HCT116 (cell line): ENCODE results near the gene MIDN. TPM values are rescaled to one million over a fixed set of nuclear protein-coding genes. Genes with fewer than 3 reads are reported as not detected.

Experiments
- ATAC-seq: fragments of 200-7000 bp; cut with Tn5 transposase; 2 replicates; pipeline ENCODE4 v1.9.1; 2020; ENCODE audit warnings: mild to moderate bottlenecking, moderate library complexity
- BruUV-seq: library from RNA; stranded (reverse); fragments of 400-500 nt; replicated peaks from 2 replicates; lab custom pipeline; 2021; lab: Mats Ljungman, UMichigan
- CTCF ChIA-PET: fragments of 300-600 bp; sonication (Branson Sonifier 250); formaldehyde crosslinking; loops from one replicate; lab custom pipeline; 2021; ENCODE audit warnings: antibody characterized with exemption; lab: Charles Lee
- POLR2A ChIA-PET: fragments of 300-600, 350-600 bp; sonication (Branson Sonifier 250); formaldehyde crosslinking; loops from one replicate; lab custom pipeline; 2021; ENCODE audit warnings: antibody characterized with exemption; lab: Charles Lee
- RAD21 ChIA-PET, 2 experiments: fragments of 300-600 bp; sonication (Branson Sonifier 250); formaldehyde crosslinking; loops; one replicate each; lab custom pipeline; 2023; ENCODE audit warnings: low total read pairs in 2 of 2; ENCODE audit not compliant: uncharacterized antibody in 2 of 2, unreplicated experiment in 2 of 2, low non-redundant PET in 1 of 2; lab: Charles Lee
- DNase-seq: peaks from one replicate; pipeline ENCODE4 v3.0.0-alpha.2; 2010; ENCODE audit warnings: low read depth, low spot score
- H2AFZ ChIP-seq: fragments of 200-600 bp; shearing (Covaris generic), sonication (generic); 2 replicates; pipeline ENCODE4 v1.6.1; 2017; ENCODE audit warnings: low read depth, mixed run types, mixed read lengths, antibody characterized with exemption, low read length; ENCODE audit not compliant: poor library complexity, severe bottlenecking
- H3K27ac ChIP-seq: 2 replicates; pipeline ENCODE4 v1.5.1; 2012; ENCODE audit warnings: low read depth, low read length
- H3K27me3 ChIP-seq: fragments of 200-600 bp; sonication (generic); 2 replicates; pipeline ENCODE4 v1.6.1; 2016; ENCODE audit warnings: mixed run types, low read length, mixed read lengths; ENCODE audit not compliant: insufficient read depth
- H3K36me3 ChIP-seq, 2 experiments: fragments of 200-500 bp in 1 of 2; fragments of 200-600 bp in 1 of 2; sonication (Bioruptor generic) in 1 of 2; sonication (generic) in 1 of 2; 2 replicates each; pipeline versions ENCODE4 v1.5.1 to v1.6.1; 2014 to 2016; ENCODE audit warnings: low read length in 2 of 2, inconsistent platforms in 1 of 2, mixed read lengths in 1 of 2, mixed run types in 1 of 2; ENCODE audit not compliant: insufficient read depth in 2 of 2, control insufficient read depth in 1 of 2
- H3K4me1 ChIP-seq, 2 experiments: fragments of 200-600 bp in 1 of 2; sonication (generic) in 1 of 2; 2 replicates each; pipeline versions ENCODE4 v1.5.1 to v1.6.1; 2012 to 2017; ENCODE audit warnings: low read length in 2 of 2, inconsistent platforms in 1 of 2, mild to moderate bottlenecking in 1 of 2, mixed read lengths in 1 of 2, mixed run types in 1 of 2, moderate library complexity in 1 of 2; ENCODE audit not compliant: insufficient read depth in 2 of 2, control insufficient read depth in 1 of 2
- H3K4me2 ChIP-seq: fragments of 200-600 bp; sonication (generic); 2 replicates; pipeline ENCODE4 v1.6.1; 2017; ENCODE audit warnings: mixed run types, low read length, mixed read lengths
- H3K4me3 ChIP-seq, 2 experiments: fragments of 200-600 bp in 1 of 2; sonication (generic) in 1 of 2; replicated peaks in 1 of 2; 2 replicates each; pipeline ENCODE4 v1.5.1; 2011 to 2016; ENCODE audit warnings: low read length in 2 of 2, control low read depth in 1 of 2, low read depth in 1 of 2, mild to moderate bottlenecking in 1 of 2, mixed read lengths in 1 of 2, mixed run types in 1 of 2
- H3K79me2 ChIP-seq: fragments of 200-600 bp; sonication (generic); 2 replicates; pipeline ENCODE4 v1.6.1; 2017; ENCODE audit warnings: mild to moderate bottlenecking, mixed run types, low read length, moderate library complexity, mixed read lengths; ENCODE audit not compliant: insufficient read depth
- H3K9ac ChIP-seq: fragments of 200-600 bp; sonication (generic); 2 replicates; pipeline ENCODE4 v1.6.1; 2016; ENCODE audit warnings: low read length, mixed read lengths
- H3K9me2 ChIP-seq: fragments of 200-600 bp; sonication (generic), shearing (Covaris generic); 2 replicates; pipeline ENCODE4 v1.6.1; 2017; ENCODE audit warnings: mixed run types, mild to moderate bottlenecking, moderate library complexity; ENCODE audit not compliant: insufficient read depth
- H3K9me3 ChIP-seq, 2 experiments: fragments of 200-500 bp in 1 of 2; fragments of 200-600 bp in 1 of 2; sonication (Bioruptor generic) in 1 of 2; sonication (generic) in 1 of 2; 2 replicates each; pipeline ENCODE4 v1.6.1; 2014 to 2017; ENCODE audit warnings: low read length in 2 of 2, mixed read lengths in 2 of 2, inconsistent platforms in 1 of 2, low read depth in 1 of 2, mild to moderate bottlenecking in 1 of 2, mixed run types in 1 of 2, moderate library complexity in 1 of 2; ENCODE audit not compliant: control insufficient read depth in 1 of 2, insufficient read depth in 1 of 2
- H4K20me1 ChIP-seq: fragments of 200-600 bp; sonication (generic), shearing (Covaris generic); 2 replicates; pipeline ENCODE4 v1.6.1; 2017; ENCODE audit warnings: mixed run types, mild to moderate bottlenecking, moderate library complexity; ENCODE audit not compliant: insufficient read depth
- EGR1 ChIP-seq: IDR thresholded peaks from 2 replicates; pipeline ENCODE4 v1.6.1; 2012; ENCODE audit warnings: low read depth
- EZH2 ChIP-seq: fragments of 200-600 bp; sonication (generic); IDR thresholded peaks from 2 replicates; pipeline ENCODE4 v1.6.1; 2017; ENCODE audit warnings: antibody characterized with exemption, mixed run types
- FOSL1 ChIP-seq: IDR thresholded peaks from 2 replicates; pipeline ENCODE4 v1.6.1; 2012; ENCODE audit warnings: low read depth
- JUND ChIP-seq: IDR thresholded peaks from 2 replicates; pipeline ENCODE4 v1.6.1; 2012
- RAD21 ChIP-seq: IDR thresholded peaks from 2 replicates; pipeline ENCODE4 v1.6.1; 2012; ENCODE audit warnings: low read depth, mild to moderate bottlenecking
- SIN3A ChIP-seq: IDR thresholded peaks from 2 replicates; pipeline ENCODE4 v1.6.1; 2012; ENCODE audit warnings: low read depth
- intact Hi-C: fragments of 100-400 bp; cut with micrococcal nuclease; formaldehyde crosslinking; loops from 2 replicates; pipeline ENCODE4 v1.10.0; 2022
- total RNA-seq: library from RNA; stranded (reverse); gene quantifications from one replicate; pipeline ENCODE4 v1.2.1, GENCODE V29; 2021; ENCODE audit not compliant: unreplicated experiment
- TF ChIP-seq, protein P1 (sequence below): IDR thresholded peaks from 2 replicates; pipeline ENCODE4 v1.6.1; 2012; ENCODE audit warnings: low read depth

The MIDN gene
- total RNA-seq, 1 experiment from 2014 or later: 146 TPM

DNA sequence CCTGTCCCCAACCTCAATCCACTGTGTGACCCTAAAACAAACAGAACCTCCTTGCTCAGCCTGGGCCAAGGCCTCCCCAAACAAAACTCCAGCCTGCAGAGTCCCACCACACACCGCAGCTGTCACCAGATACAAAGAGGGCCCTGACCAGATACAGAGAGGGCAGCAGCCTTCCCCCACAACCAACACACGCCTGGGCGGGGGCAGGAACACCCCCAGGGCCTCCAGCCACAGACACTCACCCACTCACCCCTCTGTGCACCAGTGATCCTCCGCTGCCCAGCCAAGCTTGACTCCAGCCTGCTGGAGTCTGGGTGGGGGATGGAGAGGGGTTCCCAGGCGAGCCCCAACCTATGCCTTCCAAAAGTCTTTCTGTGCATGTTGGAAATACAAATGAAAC lies 14.8 kb downstream of the MIDN start:
- ChIA-PET POLR2A (interaction anchor here (1.3 kb wide), 1 partner anchor 10 kb away, joined by 3 read pairs; no protein-coding TSS in a partner anchor), RAD21 (no interaction called here), CTCF (no interaction called here)
- Histone ChIP-seq H3K36me3 (peaks cover 0 to 2% of the 10 kb centered on the region in 2 experiments; a peak in 2 of 4 replicates), H3K9me3 (no peaks in the 10 kb centered on the region), H2AFZ (no peak overlapping the region), H3K4me1 (peaks cover 59 to 96% of the 10 kb centered on the region in 2 experiments), H3K27ac (peak overlapping the region; percentile 99), H4K20me1 (no peaks in the 10 kb centered on the region), H3K27me3 (no peaks in the 10 kb centered on the region), H3K9me2 (no peaks in the 10 kb centered on the region), H3K9ac (peak overlapping the region; percentile 99), H3K4me2 (peak overlapping the region; percentile 98), H3K79me2 (peaks cover 10% of the 10 kb centered on the region), H3K4me3 (no peak overlapping the region)
- no peak for ATAC-seq
- TF ChIP-seq, protein P1, sequence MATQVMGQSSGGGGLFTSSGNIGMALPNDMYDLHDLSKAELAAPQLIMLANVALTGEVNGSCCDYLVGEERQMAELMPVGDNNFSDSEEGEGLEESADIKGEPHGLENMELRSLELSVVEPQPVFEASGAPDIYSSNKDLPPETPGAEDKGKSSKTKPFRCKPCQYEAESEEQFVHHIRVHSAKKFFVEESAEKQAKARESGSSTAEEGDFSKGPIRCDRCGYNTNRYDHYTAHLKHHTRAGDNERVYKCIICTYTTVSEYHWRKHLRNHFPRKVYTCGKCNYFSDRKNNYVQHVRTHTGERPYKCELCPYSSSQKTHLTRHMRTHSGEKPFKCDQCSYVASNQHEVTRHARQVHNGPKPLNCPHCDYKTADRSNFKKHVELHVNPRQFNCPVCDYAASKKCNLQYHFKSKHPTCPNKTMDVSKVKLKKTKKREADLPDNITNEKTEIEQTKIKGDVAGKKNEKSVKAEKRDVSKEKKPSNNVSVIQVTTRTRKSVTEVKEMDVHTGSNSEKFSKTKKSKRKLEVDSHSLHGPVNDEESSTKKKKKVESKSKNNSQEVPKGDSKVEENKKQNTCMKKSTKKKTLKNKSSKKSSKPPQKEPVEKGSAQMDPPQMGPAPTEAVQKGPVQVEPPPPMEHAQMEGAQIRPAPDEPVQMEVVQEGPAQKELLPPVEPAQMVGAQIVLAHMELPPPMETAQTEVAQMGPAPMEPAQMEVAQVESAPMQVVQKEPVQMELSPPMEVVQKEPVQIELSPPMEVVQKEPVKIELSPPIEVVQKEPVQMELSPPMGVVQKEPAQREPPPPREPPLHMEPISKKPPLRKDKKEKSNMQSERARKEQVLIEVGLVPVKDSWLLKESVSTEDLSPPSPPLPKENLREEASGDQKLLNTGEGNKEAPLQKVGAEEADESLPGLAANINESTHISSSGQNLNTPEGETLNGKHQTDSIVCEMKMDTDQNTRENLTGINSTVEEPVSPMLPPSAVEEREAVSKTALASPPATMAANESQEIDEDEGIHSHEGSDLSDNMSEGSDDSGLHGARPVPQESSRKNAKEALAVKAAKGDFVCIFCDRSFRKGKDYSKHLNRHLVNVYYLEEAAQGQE: no peak
- TF ChIP-seq RAD21 (no peak), FOSL1 (no peak), SIN3A (no peak), EZH2 (no peak), JUND (no peak), EGR1 (no peak)
- intact Hi-C loops: no loop called here
- no TSS peak for BruUV-seq
- DNase-seq: no peak
